ENCODE results near the gene WAPL.
A peak's percentile ranks its signal among the peaks of the same experiment; 100 is the strongest.

Gene WAPL

DNA sequence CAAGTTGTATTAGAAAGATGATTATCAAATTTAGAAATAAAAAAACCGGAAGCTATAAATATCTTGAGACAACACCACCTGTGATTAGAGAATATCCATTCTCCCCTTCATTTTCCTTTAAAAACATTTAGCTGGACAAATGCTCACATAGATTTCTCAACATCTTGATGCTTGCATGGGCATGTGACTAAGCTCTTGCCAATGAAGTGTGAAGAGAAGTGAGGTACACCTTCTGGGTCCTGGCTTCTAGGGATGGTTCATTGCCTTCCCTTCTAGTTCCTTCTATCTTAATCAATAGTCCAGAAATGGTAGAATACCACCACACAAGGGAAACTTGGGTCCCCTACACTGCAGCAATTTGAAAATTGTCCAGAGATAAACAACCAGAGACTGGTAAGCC, 41.0 kb downstream of the WAPL start:
- DNase-seq, result no peak

DNA sequence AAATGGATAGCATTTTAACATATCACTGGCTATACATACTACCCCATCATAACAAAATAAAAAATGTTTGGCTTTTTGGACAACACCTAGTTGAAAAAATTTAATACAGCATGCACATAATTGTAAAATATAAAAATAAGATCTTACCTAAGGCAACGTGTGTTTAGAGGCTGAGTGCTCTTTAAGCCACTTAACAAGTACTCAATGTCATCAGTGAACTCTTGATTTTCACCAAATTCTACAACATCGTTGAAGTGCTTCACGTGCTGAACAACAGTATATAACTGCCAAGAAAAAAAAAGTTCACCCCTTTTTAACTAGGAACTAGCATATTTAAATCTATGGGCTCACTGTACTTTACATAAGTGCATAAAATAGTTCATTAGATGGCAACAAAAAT, 49.5 kb downstream of the WAPL start:
- DNase-seq, result no peak

DNA sequence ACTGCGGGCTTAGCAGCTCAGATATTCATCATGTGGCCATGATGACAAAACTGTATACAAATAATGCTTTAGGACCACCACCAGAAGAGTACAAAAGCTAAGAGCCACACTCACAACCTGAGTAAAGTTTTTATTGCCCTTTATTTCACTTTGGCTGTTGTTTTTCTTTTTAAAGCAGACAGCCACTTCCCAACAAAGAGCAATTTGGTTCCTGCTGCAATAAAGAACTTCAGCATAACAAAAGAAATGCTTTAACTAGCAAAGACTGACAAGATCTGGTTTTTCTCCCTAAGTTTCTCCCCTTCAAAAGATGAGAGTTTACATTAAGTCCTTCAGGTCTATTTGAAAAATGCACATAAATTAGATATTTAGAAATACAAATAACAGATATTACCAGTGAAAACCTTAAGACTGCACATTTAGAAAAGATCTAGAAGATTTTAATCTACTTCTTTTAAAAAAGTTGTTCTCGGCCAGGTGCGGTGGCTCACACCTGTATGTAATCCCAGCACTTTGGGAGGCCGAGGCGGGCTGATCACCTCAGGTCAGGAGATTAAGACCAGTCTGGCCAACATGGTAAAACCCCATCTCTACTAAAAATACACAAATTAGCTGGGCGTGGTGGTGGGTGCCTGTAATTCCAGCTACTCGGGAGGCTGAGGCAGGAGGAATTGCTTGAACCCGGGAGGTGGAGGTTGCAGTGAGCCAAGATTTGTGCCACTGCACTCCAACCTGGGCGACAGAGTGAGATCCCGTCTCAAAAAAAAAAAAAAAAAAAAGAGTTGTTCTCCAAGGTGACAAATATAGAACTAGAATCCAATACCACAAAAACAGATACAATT, 59.4 kb downstream of the WAPL start:
- DNase-seq, result no peak

DNA sequence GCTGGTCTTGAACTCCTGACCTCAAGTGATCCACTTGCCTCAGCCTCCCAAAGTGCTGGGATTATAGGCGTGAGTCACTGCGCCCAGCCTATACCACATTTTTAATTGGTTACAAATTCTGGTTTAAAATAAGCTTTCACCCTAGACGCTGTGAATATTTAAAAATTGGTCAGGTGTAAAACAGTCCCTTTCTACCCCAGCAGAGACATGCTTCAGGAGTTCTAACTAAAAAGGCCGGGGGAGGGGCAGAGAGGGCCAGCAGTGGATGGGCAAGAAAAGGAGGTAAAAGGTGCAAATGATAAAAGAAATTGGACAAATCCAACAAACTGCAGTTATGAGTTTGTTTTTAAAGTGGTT, 70.0 kb downstream of the WAPL start:
- no peak for DNase-seq

DNA sequence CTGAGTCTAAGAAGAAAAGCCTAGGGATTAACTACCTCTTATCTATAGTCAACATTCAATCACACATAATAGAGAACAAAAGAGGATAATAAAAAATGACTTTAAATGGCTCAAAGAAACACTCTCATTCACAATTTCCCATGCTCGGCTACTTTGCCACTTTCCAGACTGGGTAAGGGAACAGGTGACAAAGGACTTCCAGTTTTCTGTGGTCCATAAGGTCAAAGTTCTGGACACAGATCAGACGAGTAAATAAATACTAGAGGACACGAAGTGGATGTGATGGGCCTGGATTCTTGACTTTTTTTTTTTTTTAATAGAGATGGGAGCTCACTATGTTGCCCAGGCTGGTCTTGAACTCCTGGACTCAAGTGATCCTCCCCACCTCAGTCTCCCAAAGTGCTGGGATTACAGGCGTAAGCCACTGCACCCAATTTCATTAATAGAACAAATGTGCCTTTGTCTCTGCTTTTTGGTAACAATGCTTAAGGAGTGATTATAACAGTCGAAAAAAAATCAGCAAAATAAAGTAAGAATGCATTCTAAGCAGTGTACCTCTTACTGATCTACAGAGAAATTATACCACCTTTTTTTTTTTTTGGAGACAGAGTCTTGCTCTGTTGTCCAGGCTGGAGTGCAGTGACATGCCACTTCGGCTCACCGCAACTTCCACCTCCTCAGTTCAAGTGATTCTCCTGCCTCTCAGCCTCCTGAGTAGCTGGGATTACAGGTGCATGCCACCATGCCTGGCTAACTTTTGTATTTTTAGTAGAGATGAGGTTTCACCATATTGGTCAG, 70.6 kb downstream of the WAPL start:
- no peak for DNase-seq

DNA sequence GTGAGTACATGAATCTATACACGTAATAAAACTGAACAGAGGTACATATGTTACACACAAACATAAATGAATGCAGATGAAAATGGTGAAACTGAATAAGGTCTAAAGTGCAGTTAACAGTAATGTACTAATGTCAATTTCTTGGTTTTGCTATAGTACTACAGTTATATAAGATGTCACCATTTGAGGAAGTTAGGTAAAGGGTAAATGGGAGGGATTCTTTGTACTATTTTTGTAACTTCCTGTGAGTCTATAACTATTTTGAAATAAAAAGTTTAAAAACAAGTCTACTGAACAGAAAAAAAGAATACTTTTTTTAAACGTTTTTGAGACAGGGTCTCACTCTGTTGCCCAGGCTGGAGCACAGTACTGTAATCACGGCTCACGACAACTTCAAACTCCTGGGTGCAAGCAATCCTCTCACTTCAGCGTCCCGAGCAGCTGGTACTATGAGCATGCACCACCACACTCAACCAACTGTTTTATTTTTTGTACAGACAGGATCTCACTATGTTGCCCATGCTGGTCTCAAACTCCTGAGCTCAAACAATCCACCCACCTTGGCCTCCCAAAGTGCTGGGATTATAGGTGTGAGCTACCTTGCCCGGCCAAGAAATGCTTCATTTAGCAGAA, 71.5 kb downstream of the WAPL start:
- DNase-seq, result no peak

DNA sequence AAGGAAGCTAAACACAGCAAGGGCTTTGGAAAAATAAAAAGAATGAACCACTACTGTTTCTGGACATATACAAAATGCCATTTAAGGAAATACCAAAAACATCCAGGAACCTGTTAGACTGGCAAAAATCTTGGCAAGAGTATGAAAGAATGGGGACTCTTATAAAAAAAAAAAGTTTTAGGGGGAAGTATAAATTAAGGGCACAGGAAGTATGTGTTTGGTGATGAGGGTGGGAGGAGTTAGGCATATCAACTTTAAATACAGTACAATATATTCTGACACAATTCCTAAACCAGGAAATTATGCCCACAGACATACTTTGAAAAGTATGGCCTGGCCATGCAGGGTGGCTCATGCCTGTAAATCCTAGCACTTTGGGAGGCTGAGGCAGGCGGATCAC, 74.2 kb downstream of the WAPL start:
- no peak for DNase-seq

DNA sequence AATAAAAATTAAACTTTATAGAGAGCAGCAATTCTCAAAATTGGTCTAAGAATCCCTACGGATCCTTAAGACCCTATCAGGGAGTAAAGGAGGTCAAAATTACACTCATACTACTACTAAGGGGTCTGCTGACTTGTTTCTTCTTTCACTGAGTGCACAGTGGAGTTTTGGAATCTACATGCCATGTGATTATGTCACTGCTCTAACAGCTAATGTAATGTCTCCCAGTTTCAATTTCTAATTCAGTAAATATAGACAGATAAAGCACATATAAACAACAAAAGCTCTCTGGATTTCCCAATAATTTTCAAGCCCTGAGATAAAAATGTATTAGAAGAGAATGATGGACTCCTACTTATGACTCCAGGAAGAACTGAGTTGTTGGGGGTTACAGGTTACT, 74.6 kb downstream of the WAPL start:
- no peak for DNase-seq

DNA sequence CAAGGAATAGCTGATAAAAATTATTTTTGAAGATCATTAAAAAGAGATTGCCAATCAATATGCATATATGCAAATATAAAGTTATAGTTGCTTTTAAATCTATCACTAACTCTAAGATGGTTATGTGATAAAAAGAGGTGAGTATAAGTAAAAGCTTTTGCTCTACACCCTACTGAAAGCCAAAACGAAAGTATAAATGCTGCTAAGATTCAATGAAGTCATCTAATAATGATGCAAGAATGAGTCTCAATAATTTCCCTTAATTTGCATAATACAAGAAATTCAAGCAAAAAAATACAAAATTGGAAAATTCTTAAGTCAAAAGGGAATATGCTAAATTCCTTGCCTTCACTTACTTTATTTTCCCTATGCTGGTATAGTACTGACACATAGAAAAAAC, 75.2 kb downstream of the WAPL start:
- DNase-seq, result no peak

DNA sequence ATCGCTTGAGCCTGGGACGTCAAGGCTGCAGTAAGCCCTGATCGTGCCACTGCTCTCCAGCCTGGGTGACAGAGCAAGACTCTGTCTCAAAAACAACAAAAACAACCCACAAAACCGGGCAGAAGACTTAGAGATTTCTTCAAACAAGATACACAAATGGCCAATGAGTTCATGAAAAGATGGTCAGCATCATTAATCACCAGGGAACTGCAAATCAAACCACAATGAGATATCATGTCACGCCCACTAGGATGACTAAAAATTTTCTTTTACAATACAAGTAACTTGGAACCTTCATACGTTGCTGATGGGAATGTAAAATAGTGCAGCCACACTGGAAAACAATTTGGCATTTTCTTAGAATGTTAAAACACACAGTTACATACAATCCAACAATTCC, 77.7 kb downstream of the WAPL start:
- DNase-seq, result no peak

DNA sequence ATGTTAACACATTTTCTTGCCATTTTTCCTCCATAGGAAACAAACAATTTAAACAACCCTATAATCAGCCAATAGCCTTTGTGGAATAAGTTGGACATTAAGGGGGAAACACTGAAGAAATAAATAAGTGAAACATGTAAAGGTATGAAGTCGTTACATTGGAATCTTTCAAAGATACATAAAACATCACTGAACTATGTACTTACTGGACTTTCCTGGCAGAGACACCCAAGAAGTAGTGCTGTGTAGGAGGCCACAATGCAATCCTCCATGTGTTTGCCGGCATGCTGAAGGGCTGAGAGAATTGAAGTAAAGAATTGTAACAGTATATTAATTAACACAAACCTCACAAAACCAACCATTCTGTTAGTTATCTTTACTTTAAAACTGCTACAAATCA, 78.5 kb downstream of the WAPL start:
- no peak for DNase-seq

DNA sequence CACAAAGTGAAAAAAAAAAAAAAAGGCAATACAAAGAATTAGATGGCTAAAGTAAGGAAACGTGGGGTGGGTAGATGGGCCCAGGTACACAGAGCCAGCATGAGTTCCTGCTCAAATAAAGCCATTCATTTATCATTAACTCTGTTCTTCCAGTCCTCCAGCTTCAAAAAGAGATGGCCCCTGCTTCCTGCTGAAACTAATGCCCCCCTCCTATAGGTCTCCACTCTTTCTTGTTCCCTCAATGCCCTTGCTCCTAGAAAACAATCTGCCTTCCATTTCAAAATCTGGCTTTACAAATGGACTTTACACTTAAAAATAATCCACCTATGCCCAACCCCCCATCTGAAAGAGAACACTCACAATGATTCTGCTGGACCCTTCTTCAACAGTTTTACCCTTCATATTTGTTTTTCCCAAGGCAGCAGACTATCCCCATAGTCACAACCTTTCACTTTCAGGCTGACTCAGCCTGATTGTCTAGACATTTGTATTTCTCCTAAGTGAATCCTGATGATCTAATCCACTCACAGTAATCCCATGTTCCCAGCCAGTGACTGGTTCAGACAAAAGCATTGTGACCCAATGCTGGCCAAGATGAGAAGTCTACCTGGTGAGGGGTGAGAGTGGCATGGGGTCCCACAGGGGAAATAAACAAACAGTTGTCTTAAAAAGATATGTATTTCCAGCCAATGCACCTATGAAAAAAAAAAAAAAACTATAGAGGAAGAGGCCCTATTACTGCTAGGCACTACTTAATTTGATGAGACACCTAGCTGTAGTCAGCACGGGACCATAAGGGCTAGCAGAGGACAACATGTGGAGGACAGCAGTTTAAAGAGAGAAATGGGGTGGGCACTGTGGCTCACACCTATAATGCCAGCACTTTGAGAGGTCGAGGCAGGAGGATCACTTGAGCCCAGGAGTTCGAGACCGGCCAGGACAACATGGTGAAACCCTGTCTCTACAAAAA, 80.4 kb downstream of the WAPL start:
- no peak for DNase-seq

DNA sequence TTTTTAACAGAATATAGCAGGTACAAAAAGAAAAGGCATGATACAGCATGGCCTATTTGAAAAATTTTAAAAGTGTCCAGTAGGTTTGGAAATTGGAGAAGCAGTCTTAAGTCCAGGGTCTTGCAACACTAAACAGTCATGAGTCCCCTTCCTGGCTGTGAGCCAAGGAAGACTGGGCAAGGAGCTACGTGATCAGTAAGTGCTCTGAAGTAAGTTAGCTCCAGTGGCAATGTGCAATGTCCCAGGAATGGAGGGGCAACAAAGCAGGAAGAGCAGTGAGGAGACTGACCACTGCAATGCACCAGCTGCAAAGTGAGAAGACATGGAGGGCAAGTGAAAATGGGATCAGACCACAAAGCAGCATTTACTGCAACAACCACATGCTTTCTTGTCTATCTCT, 82.0 kb downstream of the WAPL start:
- DNase-seq, result peak in 31 of 56 donors; percentile 1 to 61 (median 10)

DNA sequence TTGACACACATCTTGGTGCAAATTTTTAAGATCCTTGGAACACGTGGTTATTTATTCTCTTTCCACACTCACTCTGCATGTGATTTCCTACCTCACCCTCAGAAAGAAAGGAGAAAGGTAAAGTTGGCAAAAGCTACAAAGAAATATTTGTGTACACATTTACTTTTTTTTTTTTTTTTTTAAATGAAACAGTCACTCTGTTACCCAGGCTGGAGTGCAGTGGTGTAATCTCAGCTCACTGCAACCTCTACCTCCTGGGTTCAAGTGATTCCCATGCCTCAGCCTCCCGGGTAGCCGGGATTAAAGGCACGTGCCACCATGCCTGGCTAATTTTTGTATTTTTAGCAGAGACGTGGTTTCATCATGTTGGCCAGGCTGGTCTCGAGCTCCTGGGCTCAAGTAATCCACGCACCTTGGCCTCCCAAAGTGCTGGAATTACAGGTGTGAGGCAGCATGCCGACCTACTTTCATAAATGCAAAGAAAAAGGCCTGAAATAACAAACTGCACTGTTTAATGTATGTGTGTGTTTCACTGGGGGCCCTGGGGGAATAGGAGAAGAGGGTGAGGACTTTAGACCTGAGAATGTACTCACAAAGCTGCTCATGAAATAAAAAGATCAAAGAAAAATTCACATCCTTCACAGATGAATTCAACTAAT, 83.4 kb downstream of the WAPL start:
- no peak for DNase-seq

DNA sequence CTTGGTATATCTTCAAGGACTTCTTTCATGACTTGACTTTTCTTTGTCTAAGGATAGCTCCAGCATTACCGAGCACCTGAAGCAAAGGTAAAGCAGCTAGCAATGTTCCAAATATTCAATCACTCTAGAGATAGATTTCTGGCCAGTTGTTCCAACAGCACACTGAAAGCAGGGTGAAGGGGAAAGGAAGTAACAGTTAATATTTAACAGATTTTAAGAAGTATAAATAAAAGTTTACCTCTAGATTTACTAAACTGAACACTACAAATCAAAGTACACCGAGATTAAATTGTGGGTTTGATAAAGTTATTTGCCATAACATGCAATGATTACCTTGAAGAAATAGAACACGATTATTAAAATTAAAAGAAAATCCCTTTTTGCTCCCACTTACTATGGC, 84.1 kb downstream of the WAPL start:
- DNase-seq, result no peak

DNA sequence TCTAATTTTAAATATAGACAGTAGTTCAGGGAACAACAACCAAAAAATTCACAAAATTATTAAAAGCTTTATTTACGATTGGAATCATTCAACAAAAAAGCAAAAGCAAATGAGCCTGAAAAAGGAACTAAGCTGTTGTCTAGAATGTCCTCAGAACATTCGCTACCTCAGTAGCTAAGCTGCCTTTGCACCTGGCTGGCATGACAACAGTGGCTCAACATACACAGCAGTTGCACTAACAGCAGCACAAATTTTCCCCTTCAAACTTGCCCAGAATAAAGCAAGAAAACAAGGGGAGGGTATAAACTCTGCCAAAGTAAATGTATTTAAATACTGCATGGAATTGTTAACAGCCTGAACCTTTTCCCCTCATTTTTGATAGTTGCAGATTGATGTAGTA, 84.6 kb downstream of the WAPL start:
- no peak for DNase-seq

DNA sequence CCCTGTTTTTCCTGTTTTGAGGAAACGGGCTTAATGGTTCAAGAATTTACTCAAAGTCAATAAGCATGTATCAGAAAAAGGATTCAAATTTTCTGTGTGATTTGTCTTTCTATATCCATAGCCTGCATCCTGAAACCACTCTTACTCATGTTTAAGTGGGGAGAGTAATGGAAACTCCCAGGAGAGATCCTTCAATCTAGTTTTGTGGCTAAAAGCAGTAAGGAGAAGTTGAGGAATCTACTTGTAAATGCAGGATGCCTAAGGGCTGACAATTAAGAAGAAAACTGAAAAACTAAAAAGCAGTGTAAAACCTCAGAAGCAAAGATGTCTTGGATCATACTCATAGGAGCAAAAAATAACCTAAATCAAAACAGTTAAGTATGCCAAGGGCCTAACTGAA, 86.9 kb downstream of the WAPL start:
- no peak for DNase-seq

DNA sequence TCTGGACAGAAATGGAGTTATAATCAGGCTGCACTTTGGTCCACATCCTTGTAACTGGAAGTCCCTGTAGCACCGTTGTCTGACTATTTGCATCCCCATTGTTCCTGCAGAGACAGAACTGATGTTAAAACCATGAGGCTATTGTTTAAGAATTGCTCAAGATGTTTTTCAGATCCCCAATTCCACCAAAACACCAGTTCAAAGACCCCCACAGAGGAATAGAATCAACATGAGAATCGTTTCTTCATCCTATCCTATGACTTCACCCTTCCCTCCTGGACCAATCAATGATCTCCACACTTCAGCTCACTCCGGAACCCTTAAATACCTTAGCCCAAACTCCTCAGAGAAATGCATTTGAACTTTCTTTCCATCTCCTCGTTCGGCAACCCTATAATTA, 97.9 kb downstream of the WAPL start:
- no peak for DNase-seq

DNA sequence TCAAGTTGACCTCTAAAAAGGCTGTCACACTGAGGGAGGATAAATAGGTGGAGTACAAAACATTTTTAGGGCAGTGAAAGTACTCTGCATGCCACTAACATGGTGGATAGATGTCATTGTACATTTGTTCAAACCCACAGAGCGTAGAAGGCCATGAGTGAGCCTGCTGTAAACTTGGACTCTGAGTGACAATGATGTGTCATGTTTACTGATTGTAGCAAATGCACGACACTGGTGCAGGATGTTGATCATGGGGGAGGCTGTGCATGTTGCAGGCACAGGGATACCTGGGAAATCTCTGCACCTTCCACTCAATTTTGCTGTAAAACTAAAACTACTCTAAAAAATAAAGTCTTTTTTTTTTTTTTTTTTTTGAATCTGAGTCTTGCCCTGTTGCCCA, 102.5 kb downstream of the WAPL start:
- no peak for DNase-seq

DNA sequence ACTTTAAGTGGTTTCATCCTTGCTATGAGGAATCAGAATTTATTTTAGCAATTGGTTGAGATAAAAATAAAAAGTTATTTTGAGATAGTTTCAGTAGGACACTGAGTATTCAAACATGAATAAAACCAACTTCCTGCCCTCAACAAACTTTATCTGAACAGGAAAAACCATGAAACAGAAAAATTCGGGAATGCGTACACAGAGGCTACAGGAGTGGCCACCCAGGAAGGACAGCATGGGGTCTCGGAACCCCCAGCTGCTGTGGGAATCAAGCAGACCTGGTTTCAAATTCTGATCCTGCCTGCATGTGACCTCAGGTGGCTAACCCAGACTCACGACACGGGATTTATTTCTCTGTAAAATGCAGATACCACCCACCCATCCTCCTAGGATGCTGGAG, 106.0 kb downstream of the WAPL start:
- no peak for DNase-seq

DNA sequence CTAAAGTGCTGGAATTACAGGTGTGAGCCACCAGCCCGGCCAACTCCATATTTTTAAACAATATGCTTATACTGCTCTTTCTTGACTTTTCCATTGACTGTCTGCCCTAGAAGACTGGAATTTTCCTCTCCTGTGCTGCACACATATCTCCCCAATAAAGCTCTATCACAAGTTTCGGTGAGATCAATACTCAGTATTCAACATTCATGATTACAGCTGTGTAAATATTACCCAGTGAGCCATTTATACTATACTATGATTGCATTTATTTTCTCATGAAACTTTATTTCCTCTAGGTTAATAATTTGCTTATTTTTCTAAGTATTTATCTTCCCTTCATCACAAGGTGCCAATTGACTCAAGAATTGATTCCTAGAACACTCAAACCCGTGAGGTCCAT, 106.5 kb downstream of the WAPL start:
- no peak for DNase-seq
